HEK293 (cell line): ENCODE measurements around the gene ANGPTL2.

Experiments
- FEZF1 ChIP-seq: fragments of 450-650 bp; formaldehyde crosslinking; IDR thresholded peaks from 2 replicates; pipeline ENCODE4 v1.5.1; 2016; ENCODE audit warnings: missing biosample characterization, missing genetic modification characterization
- GLI4 ChIP-seq: fragments of 450-650 bp; formaldehyde crosslinking; IDR thresholded peaks from 2 replicates; pipeline ENCODE4 v1.5.1; 2016; ENCODE audit warnings: missing biosample characterization, missing genetic modification characterization
- HOXA7 ChIP-seq: sonication (generic); formaldehyde crosslinking; IDR thresholded peaks from 2 replicates; pipeline ENCODE4 v1.8.1; 2022; ENCODE audit warnings: missing genetic modification reagents, borderline replicate concordance
- KLF9 ChIP-seq: fragments of 450-650 bp; formaldehyde crosslinking; IDR thresholded peaks from 2 replicates; pipeline ENCODE4 v1.5.1; 2016; ENCODE audit warnings: missing biosample characterization, missing genetic modification characterization, low read depth
- PRDM10 ChIP-seq: fragments of 450-650 bp; formaldehyde crosslinking; IDR thresholded peaks from 2 replicates; pipeline ENCODE4 v1.5.1; 2016; ENCODE audit warnings: missing biosample characterization, missing genetic modification characterization
- SP2 ChIP-seq: fragments of 450-650 bp; formaldehyde crosslinking; IDR thresholded peaks from 2 replicates; pipeline ENCODE4 v1.5.1; 2016; ENCODE audit warnings: missing biosample characterization, missing genetic modification characterization
- YY1 ChIP-seq: fragments of 450-650 bp; formaldehyde crosslinking; IDR thresholded peaks from 2 replicates; pipeline ENCODE4 v1.5.1; 2018; ENCODE audit warnings: missing biosample characterization, missing genetic modification characterization
- ZBTB1 ChIP-seq: fragments of 450-650 bp; formaldehyde crosslinking; IDR thresholded peaks from 2 replicates; pipeline ENCODE4 v1.5.1; 2016; ENCODE audit warnings: missing biosample characterization, missing genetic modification characterization
- ZBTB11 ChIP-seq: fragments of 450-650 bp; formaldehyde crosslinking; conservative IDR thresholded peaks from 2 replicates; pipeline ENCODE4 v1.5.1; 2016; ENCODE audit warnings: low read depth, missing biosample characterization, missing genetic modification characterization
- ZBTB21 ChIP-seq: fragments of 450-650 bp; formaldehyde crosslinking; IDR thresholded peaks from 2 replicates; pipeline ENCODE4 v1.5.1; 2017; ENCODE audit warnings: missing biosample characterization, missing genetic modification characterization
- ZFP41 ChIP-seq: fragments of 450-650 bp; formaldehyde crosslinking; IDR thresholded peaks from 2 replicates; pipeline ENCODE4 v1.5.1; 2016; ENCODE audit warnings: missing biosample characterization, missing genetic modification characterization, borderline replicate concordance
- ZNF121 ChIP-seq: fragments of 450-650 bp; formaldehyde crosslinking; IDR thresholded peaks from 2 replicates; pipeline ENCODE4 v1.5.1; 2016; ENCODE audit warnings: missing biosample characterization, missing genetic modification characterization
- ZNF132 ChIP-seq: fragments of 450-650 bp; formaldehyde crosslinking; IDR thresholded peaks from 2 replicates; pipeline ENCODE4 v1.5.1; 2017; ENCODE audit warnings: missing biosample characterization, missing genetic modification characterization, borderline replicate concordance
- ZNF18 ChIP-seq: fragments of 450-650 bp; formaldehyde crosslinking; IDR thresholded peaks from 2 replicates; pipeline ENCODE4 v1.5.1; 2016; ENCODE audit warnings: missing biosample characterization, missing genetic modification characterization
- ZNF239 ChIP-seq: fragments of 450-650 bp; formaldehyde crosslinking; IDR thresholded peaks from 2 replicates; pipeline ENCODE4 v1.5.1; 2016; ENCODE audit warnings: missing biosample characterization, missing genetic modification characterization
- ZNF311 ChIP-seq: fragments of 450-650 bp; formaldehyde crosslinking; IDR thresholded peaks from 2 replicates; pipeline ENCODE4 v1.5.1; 2017; ENCODE audit warnings: missing biosample characterization, missing genetic modification characterization, borderline replicate concordance
- ZNF324 ChIP-seq: fragments of 450-650 bp; formaldehyde crosslinking; IDR thresholded peaks from 2 replicates; pipeline ENCODE4 v1.5.1; 2016; ENCODE audit warnings: missing biosample characterization, missing genetic modification characterization
- ZNF391 ChIP-seq: fragments of 450-650 bp; formaldehyde crosslinking; IDR thresholded peaks from 2 replicates; pipeline ENCODE4 v1.5.1; 2016; ENCODE audit warnings: low read depth, missing biosample characterization, missing genetic modification characterization, borderline replicate concordance
- ZNF394 ChIP-seq: fragments of 450-650 bp; formaldehyde crosslinking; IDR thresholded peaks from 2 replicates; pipeline ENCODE4 v1.5.1; 2016; ENCODE audit warnings: missing biosample characterization, missing genetic modification characterization, mild to moderate bottlenecking, moderate library complexity, borderline replicate concordance
- ZNF449 ChIP-seq: fragments of 450-650 bp; formaldehyde crosslinking; IDR thresholded peaks from 2 replicates; pipeline ENCODE4 v1.5.1; 2017; ENCODE audit warnings: missing biosample characterization, mild to moderate bottlenecking, missing genetic modification characterization, moderate library complexity
- ZNF510 ChIP-seq: fragments of 450-650 bp; formaldehyde crosslinking; IDR thresholded peaks from 2 replicates; pipeline ENCODE4 v1.5.1; 2018; ENCODE audit warnings: mild to moderate bottlenecking, missing genetic modification characterization, missing biosample characterization; ENCODE audit not compliant: insufficient replicate concordance
- ZNF548 ChIP-seq: fragments of 450-650 bp; formaldehyde crosslinking; IDR thresholded peaks from 2 replicates; pipeline ENCODE4 v1.5.1; 2016; ENCODE audit warnings: missing biosample characterization, missing genetic modification characterization
- ZNF558 ChIP-seq: fragments of 450-650 bp; formaldehyde crosslinking; IDR thresholded peaks from 2 replicates; pipeline ENCODE4 v1.5.1; 2016; ENCODE audit warnings: missing biosample characterization, missing genetic modification characterization
- ZNF600 ChIP-seq: fragments of 450-650 bp; formaldehyde crosslinking; IDR thresholded peaks from 2 replicates; pipeline ENCODE4 v1.5.1; 2016; ENCODE audit warnings: missing biosample characterization, missing genetic modification characterization
- ZNF610 ChIP-seq: fragments of 450-650 bp; formaldehyde crosslinking; IDR thresholded peaks from 2 replicates; pipeline ENCODE4 v1.5.1; 2016; ENCODE audit warnings: missing biosample characterization, missing genetic modification characterization, borderline replicate concordance
- ZNF621 ChIP-seq: fragments of 450-650 bp; formaldehyde crosslinking; IDR thresholded peaks from 2 replicates; pipeline ENCODE4 v1.5.1; 2017; ENCODE audit warnings: missing biosample characterization, missing genetic modification characterization
- ZNF624 ChIP-seq: fragments of 450-650 bp; formaldehyde crosslinking; IDR thresholded peaks from 2 replicates; pipeline ENCODE4 v1.5.1; 2017; ENCODE audit warnings: missing biosample characterization, missing genetic modification characterization
- ZNF629 ChIP-seq: fragments of 450-650 bp; formaldehyde crosslinking; IDR thresholded peaks from 2 replicates; pipeline ENCODE4 v1.5.1; 2017; ENCODE audit warnings: missing biosample characterization, missing genetic modification characterization
- ZNF701 ChIP-seq: fragments of 450-650 bp; formaldehyde crosslinking; IDR thresholded peaks from 2 replicates; pipeline ENCODE4 v1.5.1; 2016; ENCODE audit warnings: missing biosample characterization, missing genetic modification characterization
- ZNF707 ChIP-seq: fragments of 450-650 bp; formaldehyde crosslinking; IDR thresholded peaks from 2 replicates; pipeline ENCODE4 v1.5.1; 2016; ENCODE audit warnings: missing biosample characterization, missing genetic modification characterization
- ZNF747 ChIP-seq: fragments of 450-650 bp; formaldehyde crosslinking; IDR thresholded peaks from 2 replicates; pipeline ENCODE4 v1.5.1; 2016; ENCODE audit warnings: missing biosample characterization, missing genetic modification characterization
- ZSCAN4 ChIP-seq: fragments of 450-650 bp; formaldehyde crosslinking; IDR thresholded peaks from 2 replicates; pipeline ENCODE4 v1.5.1; 2017; ENCODE audit warnings: missing biosample characterization, missing genetic modification characterization

Gene ANGPTL2

GRCh38 chr9:127112056-127112455 lies 10.4 kb downstream of the ANGPTL2 start (continued):
- TF ChIP-seq FEZF1 (tag by site-specific recombination) (no peak), HOXA7 (CRISPR knock-in tag) (no peak), ZNF548 (tag by site-specific recombination) (no peak), KLF9 (tag by site-specific recombination) (peak; percentile 68), YY1 (no peak), ZNF558 (tag by site-specific recombination) (no peak), ZNF394 (tag by site-specific recombination) (no peak), ZNF707 (tag by site-specific recombination) (no peak), ZBTB21 (tag by site-specific recombination) (no peak), ZNF18 (tag by site-specific recombination) (no peak), ZNF510 (tag by site-specific recombination) (no peak), PRDM10 (tag by site-specific recombination) (peak; percentile 42; the same call in 1 of the 2 replicates), ZNF621 (tag by site-specific recombination) (no peak), ZBTB1 (tag by site-specific recombination) (no peak), ZNF449 (tag by site-specific recombination) (peak; percentile 91), ZNF600 (tag by site-specific recombination) (peak; percentile 66), SP2 (tag by site-specific recombination) (no peak), ZNF610 (tag by site-specific recombination) (no peak), ZFP41 (tag by site-specific recombination) (no peak), GLI4 (tag by site-specific recombination) (no peak), ZNF121 (no peak), ZNF391 (tag by site-specific recombination) (no peak), ZNF132 (no peak), ZNF239 (tag by site-specific recombination) (no peak), ZNF701 (tag by site-specific recombination) (no peak), ZNF311 (tag by site-specific recombination) (no peak), ZNF629 (tag by site-specific recombination) (no peak), ZNF624 (tag by site-specific recombination) (no peak), ZBTB11 (tag by site-specific recombination) (no peak), ZNF747 (tag by site-specific recombination) (no peak), ZSCAN4 (tag by site-specific recombination) (no peak), ZNF324 (tag by site-specific recombination) (no peak)
